ENCODE measurements around the gene USO1. TPM values are rescaled to one million over a fixed set of nuclear protein-coding genes. Genes with fewer than 3 reads are reported as not detected.
"Not testable (repeated sequence)": the region's sequence is repeated elsewhere in the genome, so short reads cannot be mapped to it uniquely, and the experiment has no call there.

Gene USO1
- total RNA-seq, 1 donor from 2014 or later: 55.4 TPM

GRCh38 chr4:75800972-75801371 is 76.6 kb downstream of the USO1 start:
- Mint-ChIP-seq H3K27ac (no peak overlapping the region), H3K4me3 (no peak overlapping the region), H3K27me3 (no peaks in the 10 kb centered on the region), H3K9me3 (no peaks in the 10 kb centered on the region), H3K4me1 (ENCODE audit: unreplicated experiment) (no peaks in the 10 kb centered on the region), H3K36me3 (peaks cover 20% of the 10 kb centered on the region)
- no peak for DNase-seq (ENCODE audit: extremely low spot score, unreplicated experiment)
- TF ChIP-seq, protein P1, sequence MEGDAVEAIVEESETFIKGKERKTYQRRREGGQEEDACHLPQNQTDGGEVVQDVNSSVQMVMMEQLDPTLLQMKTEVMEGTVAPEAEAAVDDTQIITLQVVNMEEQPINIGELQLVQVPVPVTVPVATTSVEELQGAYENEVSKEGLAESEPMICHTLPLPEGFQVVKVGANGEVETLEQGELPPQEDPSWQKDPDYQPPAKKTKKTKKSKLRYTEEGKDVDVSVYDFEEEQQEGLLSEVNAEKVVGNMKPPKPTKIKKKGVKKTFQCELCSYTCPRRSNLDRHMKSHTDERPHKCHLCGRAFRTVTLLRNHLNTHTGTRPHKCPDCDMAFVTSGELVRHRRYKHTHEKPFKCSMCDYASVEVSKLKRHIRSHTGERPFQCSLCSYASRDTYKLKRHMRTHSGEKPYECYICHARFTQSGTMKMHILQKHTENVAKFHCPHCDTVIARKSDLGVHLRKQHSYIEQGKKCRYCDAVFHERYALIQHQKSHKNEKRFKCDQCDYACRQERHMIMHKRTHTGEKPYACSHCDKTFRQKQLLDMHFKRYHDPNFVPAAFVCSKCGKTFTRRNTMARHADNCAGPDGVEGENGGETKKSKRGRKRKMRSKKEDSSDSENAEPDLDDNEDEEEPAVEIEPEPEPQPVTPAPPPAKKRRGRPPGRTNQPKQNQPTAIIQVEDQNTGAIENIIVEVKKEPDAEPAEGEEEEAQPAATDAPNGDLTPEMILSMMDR (conservative IDR thresholded peaks at IDR 0.05): no peak

DNA sequence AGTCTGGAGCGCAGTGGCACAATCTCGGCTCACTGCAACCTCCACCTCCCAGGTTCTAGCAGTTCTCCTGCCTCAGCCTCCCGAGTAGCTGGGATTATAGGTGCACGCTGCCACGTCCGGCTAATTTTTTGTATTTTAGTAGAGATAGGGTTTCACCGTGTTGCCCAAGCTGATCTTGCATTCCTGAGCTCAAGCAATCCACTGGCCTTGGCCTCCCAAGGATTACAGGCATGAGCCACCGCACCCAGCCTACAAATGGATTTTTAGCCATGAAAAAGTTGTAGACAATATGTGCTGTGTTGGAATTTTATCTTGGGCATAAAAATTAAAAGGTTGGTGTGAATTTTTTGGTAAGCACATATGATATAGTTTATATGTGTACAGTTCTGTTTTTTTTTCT is 81.7 kb downstream of the USO1 start:
- H3K27ac Mint-ChIP-seq; H3K4me1 Mint-ChIP-seq (ENCODE audit: unreplicated experiment); DNase-seq (ENCODE audit: extremely low spot score, unreplicated experiment); H3K4me3 Mint-ChIP-seq; H3K9me3 Mint-ChIP-seq; H3K27me3 Mint-ChIP-seq: not testable (repeated sequence)
- H3K36me3 Mint-ChIP-seq: peaks cover 17% of the 10 kb centered on the region

DNA sequence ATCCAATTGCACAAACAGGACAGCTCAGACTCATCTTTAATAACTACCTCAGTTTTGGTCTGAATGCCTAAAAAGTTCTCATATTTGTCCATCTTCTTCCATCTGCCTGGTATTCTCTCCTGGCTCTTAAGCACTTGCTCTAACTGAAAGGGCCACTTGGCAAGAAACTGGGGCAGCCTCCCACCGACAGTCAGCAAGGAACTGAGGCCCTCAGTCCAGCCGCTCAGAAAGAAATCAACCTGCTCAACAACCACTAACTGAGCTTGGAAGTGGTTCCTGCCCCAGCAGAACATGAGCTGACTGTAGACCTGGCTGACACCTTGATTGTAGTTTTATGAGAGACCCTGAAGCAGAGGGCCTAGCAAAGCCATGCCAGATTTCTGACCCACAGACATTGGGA is 93.5 kb downstream of the USO1 start:
- Mint-ChIP-seq H3K27ac (no peak overlapping the region), H3K27me3 (no peaks in the 10 kb centered on the region), H3K36me3 (peaks cover 18% of the 10 kb centered on the region), H3K4me1 (ENCODE audit: unreplicated experiment) (no peaks in the 10 kb centered on the region), H3K9me3 (no peaks in the 10 kb centered on the region), H3K4me3 (no peak overlapping the region)
- DNase-seq (ENCODE audit: extremely low spot score, unreplicated experiment): no peak
- TF ChIP-seq, protein P1 (conservative IDR thresholded peaks at IDR 0.05): no peak

- no peaks in the 10 kb centered on the region for H3K27me3 Mint-ChIP-seq
- H3K9me3 Mint-ChIP-seq: no peaks in the 10 kb centered on the region
- H3K27ac Mint-ChIP-seq: no peak overlapping the region
- DNase-seq (ENCODE audit: extremely low spot score, unreplicated experiment): no peak
- H3K36me3 Mint-ChIP-seq: peaks cover 18% of the 10 kb centered on the region
- no peaks in the 10 kb centered on the region for H3K4me1 Mint-ChIP-seq (ENCODE audit: unreplicated experiment)
- no peak overlapping the region for H3K4me3 Mint-ChIP-seq
- TF ChIP-seq, protein P1 (conservative IDR thresholded peaks at IDR 0.05): no peak
These were observed 94.7 kb downstream of the USO1 start for GRCh38 chr4:75819121-75819520.

- no peak overlapping the region for H3K4me3 Mint-ChIP-seq
- no peak overlapping the region for H3K27ac Mint-ChIP-seq
- H3K4me1 Mint-ChIP-seq (ENCODE audit: unreplicated experiment): no peaks in the 10 kb centered on the region
These were observed 95.8 kb downstream of the USO1 start for GRCh38 chr4:75820197-75820596.

GRCh38 chr4:75820676-75821075 is 96.3 kb downstream of the USO1 start:
- H3K4me3 Mint-ChIP-seq: no peak overlapping the region
- H3K36me3 Mint-ChIP-seq: peaks cover 5% of the 10 kb centered on the region
- H3K27me3 Mint-ChIP-seq: no peaks in the 10 kb centered on the region
- no peak overlapping the region for H3K27ac Mint-ChIP-seq
- H3K4me1 Mint-ChIP-seq (ENCODE audit: unreplicated experiment): no peaks in the 10 kb centered on the region
- no peaks in the 10 kb centered on the region for H3K9me3 Mint-ChIP-seq
- TF ChIP-seq, protein P1 (conservative IDR thresholded peaks at IDR 0.05): no peak
- no peak for DNase-seq (ENCODE audit: extremely low spot score, unreplicated experiment)

More at GRCh38 chr4:75820197-75820596, 95.8 kb downstream of the USO1 start:
- TF ChIP-seq, protein P1 (conservative IDR thresholded peaks at IDR 0.05): no peak
- Mint-ChIP-seq H3K27me3 (no peaks in the 10 kb centered on the region), H3K9me3 (no peaks in the 10 kb centered on the region), H3K36me3 (peaks cover 9% of the 10 kb centered on the region)
- no peak for DNase-seq (ENCODE audit: extremely low spot score, unreplicated experiment)

All from type B pancreatic cell (in vitro differentiated cells).